Ascending aorta (tissue), 2 donors: ENCODE results near the gene RAD51D. TPM values are rescaled to one million over a fixed set of nuclear protein-coding genes. Genes with fewer than 3 reads are reported as not detected.
"Not testable (repeated sequence)": the region's sequence is repeated elsewhere in the genome, so short reads cannot be mapped to it uniquely, and the experiment has no call there.

Source experiments
- DNase-seq, 2 donors: peaks; one replicate each; pipeline ENCODE4 v3.0.0-alpha.2; 2019; ENCODE audit warnings: low spot score in 2 of 2
- H3K27ac ChIP-seq, 2 donors: fragments of 200-600 bp; sonication (generic); one replicate each; pipeline ENCODE4 v1.5.1; 2016 to 2017; ENCODE audit warnings: mild to moderate bottlenecking in 1 of 2
- H3K27me3 ChIP-seq: fragments of 200-600 bp; sonication (generic); one replicate; pipeline ENCODE4 v1.5.1; 2017
- H3K36me3 ChIP-seq, 2 donors: fragments of 200-600 bp; sonication (generic); one replicate each; pipeline ENCODE4 v1.5.1; 2016
- H3K4me1 ChIP-seq, 2 donors: fragments of 200-600 bp; sonication (generic); one replicate each; pipeline ENCODE4 v1.5.1; 2016 to 2017; ENCODE audit warnings: mild to moderate bottlenecking in 1 of 2
- H3K4me3 ChIP-seq, 2 donors: fragments of 200-600 bp; sonication (generic); one replicate each; pipeline ENCODE4 v1.5.1; 2016 to 2017; ENCODE audit warnings: mild to moderate bottlenecking in 1 of 2
- H3K9me3 ChIP-seq, 2 donors: fragments of 200-600 bp; sonication (generic); one replicate each; pipeline ENCODE4 v1.5.1; 2016
- intact Hi-C: fragments of 100-400 bp; cut with DNase I; formaldehyde crosslinking; loops from one replicate; pipeline ENCODE4 v1.15.1; 2023
- total RNA-seq: library from RNA; depleted of rRNA; stranded (reverse); fragments of >200 nt; gene quantifications from one replicate; pipeline ENCODE4 v1.1.0, GENCODE V29; 2016
- TF ChIP-seq, protein P1 (sequence below), 3 experiments: fragments of 200-600 bp in 2 of 3; fragments of 450-650 bp in 1 of 3; sonication (generic) in 2 of 3; IDR thresholded peaks; one replicate each; pipeline ENCODE4 v1.5.1; 2016 to 2019; ENCODE audit warnings: antibody characterized with exemption in 3 of 3, mild to moderate bottlenecking in 1 of 3, moderate library complexity in 1 of 3

The RAD51D gene
- total RNA-seq, 1 donor from 2014 or later: 3.7 TPM

DNA sequence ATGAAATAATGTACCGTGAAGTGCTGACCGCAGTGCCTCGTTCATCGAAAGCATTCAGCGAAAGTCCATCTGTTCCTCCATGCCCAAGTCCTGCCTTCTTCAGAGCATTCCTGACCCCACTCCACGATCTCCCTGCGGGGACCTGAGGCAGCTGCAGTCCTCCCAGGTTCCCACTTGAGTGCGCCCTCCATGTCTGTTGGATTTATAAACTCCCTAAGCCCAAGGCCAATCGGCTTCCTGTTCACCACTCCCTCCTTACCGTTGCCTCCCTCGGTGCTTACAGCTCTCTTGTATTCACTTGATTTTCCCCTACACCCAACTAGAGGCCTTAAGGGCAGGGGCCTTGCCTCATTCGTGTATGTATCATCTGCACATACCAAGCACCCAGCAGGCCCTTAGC, 2.8 kb downstream of the RAD51D start:
- Histone ChIP-seq H3K27me3 (no peaks in the 10 kb centered on the region), H3K36me3 (no peaks in the 10 kb centered on the region), H3K4me3 (no peak overlapping the region), H3K27ac (no peak overlapping the region), H3K4me1 (peaks cover 4 to 17% of the 10 kb centered on the region in 2 donors), H3K9me3 (no peaks in the 10 kb centered on the region)
- no peak for DNase-seq
- intact Hi-C loops: no loop called here
- TF ChIP-seq, protein P1, sequence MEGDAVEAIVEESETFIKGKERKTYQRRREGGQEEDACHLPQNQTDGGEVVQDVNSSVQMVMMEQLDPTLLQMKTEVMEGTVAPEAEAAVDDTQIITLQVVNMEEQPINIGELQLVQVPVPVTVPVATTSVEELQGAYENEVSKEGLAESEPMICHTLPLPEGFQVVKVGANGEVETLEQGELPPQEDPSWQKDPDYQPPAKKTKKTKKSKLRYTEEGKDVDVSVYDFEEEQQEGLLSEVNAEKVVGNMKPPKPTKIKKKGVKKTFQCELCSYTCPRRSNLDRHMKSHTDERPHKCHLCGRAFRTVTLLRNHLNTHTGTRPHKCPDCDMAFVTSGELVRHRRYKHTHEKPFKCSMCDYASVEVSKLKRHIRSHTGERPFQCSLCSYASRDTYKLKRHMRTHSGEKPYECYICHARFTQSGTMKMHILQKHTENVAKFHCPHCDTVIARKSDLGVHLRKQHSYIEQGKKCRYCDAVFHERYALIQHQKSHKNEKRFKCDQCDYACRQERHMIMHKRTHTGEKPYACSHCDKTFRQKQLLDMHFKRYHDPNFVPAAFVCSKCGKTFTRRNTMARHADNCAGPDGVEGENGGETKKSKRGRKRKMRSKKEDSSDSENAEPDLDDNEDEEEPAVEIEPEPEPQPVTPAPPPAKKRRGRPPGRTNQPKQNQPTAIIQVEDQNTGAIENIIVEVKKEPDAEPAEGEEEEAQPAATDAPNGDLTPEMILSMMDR (IDR thresholded peaks at IDR 0.05): no peak

DNA sequence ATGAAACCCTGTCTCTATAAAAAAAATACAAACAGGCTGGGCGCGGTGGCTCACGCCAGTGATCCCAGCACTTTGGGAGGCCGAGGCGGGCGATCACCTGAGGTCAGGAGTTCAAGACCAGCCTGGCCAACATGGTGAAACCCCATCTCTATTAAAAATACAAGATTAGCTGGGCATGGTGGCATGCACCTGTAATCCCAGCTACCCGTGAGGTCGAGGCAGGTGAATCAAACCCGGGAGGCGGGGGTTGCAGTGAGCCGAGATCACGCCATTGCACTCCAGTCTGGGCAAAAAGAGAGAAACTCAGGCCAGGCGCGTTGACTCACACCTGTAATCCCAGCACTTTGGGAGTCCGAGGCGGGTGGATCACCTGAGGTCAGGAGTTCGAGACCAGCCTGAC, 8.9 kb downstream of the RAD51D start:
- H3K27ac ChIP-seq, intact Hi-C loops, DNase-seq, H3K9me3 ChIP-seq, H3K4me1 ChIP-seq, H3K27me3 ChIP-seq, H3K4me3 ChIP-seq: not testable (repeated sequence)
- H3K36me3 ChIP-seq: peaks cover 6 to 15% of the 10 kb centered on the region in 2 donors

DNA sequence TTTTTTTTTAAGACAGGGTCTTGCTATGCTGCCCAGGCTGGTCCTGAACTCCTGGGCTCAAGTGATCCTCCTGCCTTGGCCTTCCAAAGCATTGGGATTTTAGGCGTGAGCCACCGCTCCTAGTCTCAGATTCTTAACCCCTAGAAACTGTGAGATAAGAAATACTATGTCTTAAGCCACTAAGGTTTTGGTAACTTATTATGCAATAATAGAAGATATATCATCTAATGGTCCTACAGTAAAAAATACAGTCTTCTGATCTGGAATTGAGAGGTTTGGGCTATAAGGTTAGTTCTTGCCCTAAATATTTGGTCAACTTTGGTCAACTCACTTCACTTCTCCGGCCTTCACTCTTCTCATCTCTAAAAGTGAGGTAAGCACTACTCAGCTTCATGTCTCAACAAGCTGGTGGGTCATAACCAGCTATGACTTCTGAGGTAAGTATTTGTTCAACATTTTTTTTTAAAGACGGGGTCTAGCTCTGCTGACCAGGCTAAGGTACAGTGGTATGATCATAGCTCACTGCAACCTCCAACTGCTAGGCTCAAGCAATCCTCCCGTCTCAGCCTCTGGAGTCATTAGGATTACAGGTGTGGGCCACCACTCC, 14.7 kb downstream of the RAD51D start:
- no peak for DNase-seq
- intact Hi-C loops: no loop called here
- H3K27me3 ChIP-seq: no peaks in the 10 kb centered on the region
- H3K4me3 ChIP-seq: no peak overlapping the region
- H3K36me3 ChIP-seq: peaks cover 36 to 48% of the 10 kb centered on the region in 2 donors
- H3K9me3 ChIP-seq: no peaks in the 10 kb centered on the region
- no peaks in the 10 kb centered on the region for H3K4me1 ChIP-seq
- TF ChIP-seq, protein P1 (IDR thresholded peaks at IDR 0.05): no peak
- no peak overlapping the region for H3K27ac ChIP-seq

DNA sequence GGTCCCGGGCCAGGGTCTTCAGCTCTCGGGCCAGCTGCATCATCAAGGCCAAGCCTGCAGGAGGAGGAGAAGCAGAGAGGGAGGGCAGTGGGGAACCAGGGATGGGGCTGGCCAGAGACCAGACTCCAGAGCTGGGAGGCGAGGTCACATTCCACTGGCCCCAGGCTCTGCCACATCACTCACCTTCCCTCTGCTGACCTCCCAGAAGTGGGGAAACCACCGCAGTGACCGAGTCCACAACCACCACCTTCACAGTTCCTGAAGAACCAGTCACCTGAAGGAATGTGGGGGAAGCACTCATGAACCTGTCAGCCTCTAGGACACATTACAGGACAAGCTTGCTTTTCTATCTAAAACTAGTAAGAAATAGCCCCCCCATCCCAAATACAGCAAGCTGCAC, 16.4 kb downstream of the RAD51D start:
- Histone ChIP-seq H3K4me1 (no peaks in the 10 kb centered on the region), H3K27ac (no peak overlapping the region), H3K36me3 (peaks cover 46 to 60% of the 10 kb centered on the region in 2 donors), H3K9me3 (no peaks in the 10 kb centered on the region), H3K27me3 (no peaks in the 10 kb centered on the region), H3K4me3 (no peak overlapping the region)
- intact Hi-C loops: no loop called here
- no peak for DNase-seq
- TF ChIP-seq, protein P1 (IDR thresholded peaks at IDR 0.05): no peak

DNA sequence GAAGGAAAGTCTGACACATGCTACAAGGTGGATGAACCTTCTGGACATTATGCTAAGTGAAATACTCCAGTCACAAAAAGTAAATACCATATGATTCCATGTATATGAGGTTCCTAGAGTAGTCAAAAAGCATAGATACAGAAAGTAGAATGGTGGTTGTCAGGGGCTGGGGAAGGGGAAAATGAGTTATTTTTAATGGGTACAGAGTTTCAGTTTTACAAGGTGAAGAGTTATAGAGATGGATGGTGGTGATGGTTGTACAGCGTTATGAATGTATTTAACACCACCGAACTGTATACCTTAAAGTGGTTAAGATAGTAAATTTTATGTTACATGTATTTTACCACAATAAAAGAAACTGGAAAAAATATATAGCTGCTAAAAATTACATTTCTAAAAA, 17.9 kb downstream of the RAD51D start:
- Histone ChIP-seq H3K4me3 (no peak overlapping the region), H3K36me3 (peaks cover 46 to 59% of the 10 kb centered on the region in 2 donors), H3K27me3 (no peaks in the 10 kb centered on the region), H3K27ac (no peak overlapping the region), H3K4me1 (no peaks in the 10 kb centered on the region), H3K9me3 (no peaks in the 10 kb centered on the region)
- no peak for DNase-seq
- TF ChIP-seq, protein P1 (IDR thresholded peaks at IDR 0.05): no peak
- intact Hi-C loops: no loop called here

DNA sequence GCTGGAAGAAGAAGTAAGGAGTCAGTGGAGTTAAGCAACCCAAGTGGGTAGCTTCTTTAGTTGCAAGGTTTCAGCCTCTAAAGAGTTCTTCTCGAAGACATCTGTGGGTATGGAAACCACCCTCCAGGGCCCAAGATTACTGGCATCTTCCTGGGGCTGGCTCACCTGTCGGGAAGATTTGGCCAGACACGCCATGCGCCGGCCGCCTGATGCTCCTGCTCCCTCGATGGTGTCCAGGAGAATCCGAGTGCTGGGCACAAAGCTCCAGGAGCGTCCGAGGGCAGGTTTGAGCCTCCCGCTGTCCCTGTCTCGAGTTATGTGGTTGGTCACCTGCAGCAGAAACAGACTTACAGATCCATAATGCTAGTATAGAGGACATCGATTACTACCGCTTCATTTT, 18.6 kb downstream of the RAD51D start:
- no peak for DNase-seq
- no peaks in the 10 kb centered on the region for H3K4me1 ChIP-seq
- peaks cover 43 to 57% of the 10 kb centered on the region in 2 donors for H3K36me3 ChIP-seq
- H3K27ac ChIP-seq: no peak overlapping the region
- TF ChIP-seq, protein P1 (IDR thresholded peaks at IDR 0.05): no peak
- H3K9me3 ChIP-seq: no peaks in the 10 kb centered on the region
- no peak overlapping the region for H3K4me3 ChIP-seq
- intact Hi-C loops: no loop called here
- H3K27me3 ChIP-seq: no peaks in the 10 kb centered on the region
